GM19023 (cell line): ENCODE measurements around the gene UBE3D.
"Not testable (repeated sequence)": the region's sequence is repeated elsewhere in the genome, so short reads cannot be mapped to it uniquely, and the experiment has no call there.

ENCODE experiments used
- ATAC-seq: cut with Tn5 transposase; IDR thresholded peaks from one replicate; pipeline ENCODE4 v1.9.1; 2021; ENCODE audit warnings: mild to moderate bottlenecking, moderate library complexity; ENCODE audit not compliant: unreplicated experiment

Gene UBE3D

GRCh38 chr6:82978362-82978945 is 87.2 kb downstream of the UBE3D start:
- ATAC-seq, result no peak

GRCh38 chr6:82976179-82976578 is 89.5 kb downstream of the UBE3D start:
- no peak for ATAC-seq

GRCh38 chr6:82971877-82972460 is 93.7 kb downstream of the UBE3D start:
- ATAC-seq, result no peak

GRCh38 chr6:82970839-82971238 is 94.8 kb downstream of the UBE3D start:
- ATAC-seq, result no peak

- no peak for ATAC-seq
Observed at GRCh38 chr6:82968708-82969107, 96.9 kb downstream of the UBE3D start.

GRCh38 chr6:82963191-82963925 is 102.3 kb downstream of the UBE3D start:
- no peak for ATAC-seq

- ATAC-seq, result no peak
Observed at GRCh38 chr6:82959385-82959941, 106.2 kb downstream of the UBE3D start.

GRCh38 chr6:82958551-82958950 is 107.1 kb downstream of the UBE3D start:
- ATAC-seq, result no peak

GRCh38 chr6:82957868-82958245 is 107.8 kb downstream of the UBE3D start:
- ATAC-seq, result no peak

GRCh38 chr6:82957171-82957867 is 108.3 kb downstream of the UBE3D start:
- no peak for ATAC-seq

GRCh38 chr6:82955841-82956240 is 109.8 kb downstream of the UBE3D start:
- ATAC-seq, result no peak

- no peak for ATAC-seq
Observed at GRCh38 chr6:82954937-82955577, 110.6 kb downstream of the UBE3D start.

GRCh38 chr6:82954356-82954755 is 111.3 kb downstream of the UBE3D start:
- no peak for ATAC-seq

- no peak for ATAC-seq
Observed at GRCh38 chr6:82953871-82954270, 111.8 kb downstream of the UBE3D start.

GRCh38 chr6:82951935-82952334 is 113.7 kb downstream of the UBE3D start:
- ATAC-seq, result no peak

GRCh38 chr6:82951389-82951788 is 114.3 kb downstream of the UBE3D start:
- no peak for ATAC-seq

- ATAC-seq, result not testable (repeated sequence)
Observed at GRCh38 chr6:82930915-82931314, 134.7 kb downstream of the UBE3D start.

GRCh38 chr6:82924799-82925535 is 140.7 kb downstream of the UBE3D start:
- no peak for ATAC-seq

- no peak for ATAC-seq
Observed at GRCh38 chr6:82921258-82921657, 144.4 kb downstream of the UBE3D start.

GRCh38 chr6:82917346-82918064 is 148.1 kb downstream of the UBE3D start:
- no peak for ATAC-seq
